GM12878 (cell line): ENCODE data around the gene ZSCAN23. TPM values are rescaled to one million over a fixed set of nuclear protein-coding genes. Genes with fewer than 3 reads are reported as not detected.

Experiments used
- ATAC-seq: fragments of 200-7000 bp; cut with Tn5 transposase; 3 replicates; pipeline ENCODE4 v1.9.1; 2020; ENCODE audit warnings: mild to moderate bottlenecking, moderate library complexity
- BruUV-seq: library from RNA; stranded (reverse); fragments of 400-500 nt; replicated peaks from 2 replicates; lab custom pipeline; 2021; lab: Mats Ljungman, UMichigan
- CTCF ChIA-PET: fragments of 300-600 bp; sonication (Branson Sonifier 250); formaldehyde crosslinking; extraction: SDS; loops from one replicate; lab custom pipeline; 2021; ENCODE audit warnings: inconsistent platforms; lab: Yijun Ruan, JAX
- POLR2A ChIA-PET: fragments of 350-600 bp; formaldehyde crosslinking; extraction: SDS; loops from one replicate; lab custom pipeline; 2021; ENCODE audit warnings: inconsistent platforms; lab: Charles Lee
- RAD21 ChIA-PET: fragments of 300-600 bp; sonication (Branson Sonifier 250); formaldehyde crosslinking; loops from one replicate; lab custom pipeline; 2023; ENCODE audit warnings: antibody characterized with exemption; ENCODE audit not compliant: unreplicated experiment; lab: Charles Lee
- SMC1A ChIA-PET: fragments of 300-600 bp; sonication (Branson Sonifier 250); formaldehyde crosslinking; loops from one replicate; lab custom pipeline; 2023; ENCODE audit not compliant: unreplicated experiment, uncharacterized antibody; lab: Charles Lee
- DNase-seq: peaks from one replicate; pipeline ENCODE4 v3.0.0-alpha.2; 2011; ENCODE audit warnings: low read depth, low spot score
- FAIRE-seq: peaks from 3 replicates; lab custom pipeline; 2011; peaks lifted over from hg19 to GRCh38; lab: Jason Lieb, UNC
- H2AFZ ChIP-seq: 2 replicates; pipeline ENCODE4 v1.6.0; 2011; ENCODE audit warnings: low read depth, low read length, control low read depth; ENCODE audit not compliant: control insufficient read depth
- H3K27ac ChIP-seq: 2 replicates; pipeline ENCODE4 v1.5.1; 2011; ENCODE audit warnings: control low read depth; ENCODE audit not compliant: control insufficient read depth, insufficient read depth
- H3K27me3 ChIP-seq, 2 experiments: replicated peaks in 1 of 2; 2 replicates each; pipeline versions ENCODE4 v1.6.0 to v1.6.1; 2011; ENCODE audit warnings: low read length in 1 of 2; ENCODE audit not compliant: control insufficient read depth in 2 of 2, insufficient read depth in 2 of 2
- H3K36me3 ChIP-seq, 2 experiments: 2 replicates each; pipeline ENCODE4 v1.5.1; 2011; ENCODE audit warnings: low read length in 1 of 2; ENCODE audit not compliant: control insufficient read depth in 2 of 2, insufficient read depth in 2 of 2
- H3K4me1 ChIP-seq: 2 replicates; pipeline ENCODE4 v1.6.1; 2011; ENCODE audit warnings: mild to moderate bottlenecking, low read length, moderate library complexity, mixed read lengths; ENCODE audit not compliant: control insufficient read depth, insufficient read depth
- H3K4me2 ChIP-seq: 2 replicates; pipeline ENCODE4 v1.6.0; 2011; ENCODE audit warnings: control low read depth; ENCODE audit not compliant: control insufficient read depth, insufficient read depth
- H3K4me3 ChIP-seq: fragments of 200-600 bp; sonication (generic); 2 replicates; pipeline ENCODE4 v1.5.1; 2016
- H3K79me2 ChIP-seq: 2 replicates; pipeline ENCODE4 v1.6.0; 2011; ENCODE audit warnings: low read length; ENCODE audit not compliant: control insufficient read depth, insufficient read depth
- H3K9ac ChIP-seq: 2 replicates; pipeline ENCODE4 v1.8.0; 2011; ENCODE audit warnings: low read length, control low read depth, mixed read lengths; ENCODE audit not compliant: control insufficient read depth, insufficient read depth
- H3K9me3 ChIP-seq: replicated peaks from 3 replicates; pipeline ENCODE4 v1.5.1; 2011; ENCODE audit warnings: mild to moderate bottlenecking, low read length; ENCODE audit not compliant: control insufficient read depth, insufficient read depth
- H4K20me1 ChIP-seq: 2 replicates; pipeline ENCODE4 v1.6.0; 2011; ENCODE audit not compliant: control insufficient read depth, insufficient read depth
- BACH1 ChIP-seq: fragments of 450-650 bp; IDR thresholded peaks from 2 replicates; pipeline ENCODE4 v1.6.1; 2017; ENCODE audit warnings: mild to moderate bottlenecking, borderline replicate concordance
- BCLAF1 ChIP-seq: fragments of 450-650 bp; IDR thresholded peaks from 2 replicates; pipeline ENCODE4 v1.6.1; 2017; ENCODE audit warnings: antibody characterized with exemption, mild to moderate bottlenecking, moderate library complexity
- BHLHE40 ChIP-seq, 2 experiments: fragments of 450-650 bp in 1 of 2; IDR thresholded peaks; 2 replicates each; pipeline ENCODE4 v1.6.1; 2011 to 2017; ENCODE audit warnings: low read depth in 2 of 2, borderline replicate concordance in 1 of 2, improper control_type of control experiment in 1 of 2, low read length in 1 of 2, mild to moderate bottlenecking in 1 of 2
- BMI1 ChIP-seq: fragments of 450-650 bp; IDR thresholded peaks from 2 replicates; pipeline ENCODE4 v1.6.1; 2016; ENCODE audit warnings: mild to moderate bottlenecking, moderate library complexity, borderline replicate concordance
- CHD2 ChIP-seq: IDR thresholded peaks from 2 replicates; pipeline ENCODE4 v1.6.1; 2011; ENCODE audit warnings: low read depth, low read length, improper control_type of control experiment, borderline replicate concordance
- EP300 ChIP-seq, 2 experiments: fragments of 150-350 bp in 1 of 2; IDR thresholded peaks; 2 replicates each; pipeline ENCODE4 v1.6.1; 2011 to 2012; ENCODE audit warnings: low read depth in 2 of 2, low read length in 2 of 2, borderline replicate concordance in 1 of 2, improper control_type of control experiment in 1 of 2, inconsistent platforms in 1 of 2; ENCODE audit not compliant: control insufficient read depth in 1 of 2
- HCFC1 ChIP-seq: fragments of 150-350 bp; IDR thresholded peaks from 2 replicates; pipeline ENCODE4 v1.6.1; 2014; ENCODE audit warnings: low read length
- IKZF2 ChIP-seq, 2 experiments: fragments of 450-650 bp; IDR thresholded peaks; 2 replicates each; pipeline ENCODE4 v1.6.1; 2017; ENCODE audit warnings: mild to moderate bottlenecking in 2 of 2, moderate library complexity in 2 of 2
- IRF4 ChIP-seq: IDR thresholded peaks from 2 replicates; pipeline ENCODE4 v1.6.1; 2011; ENCODE audit warnings: low read depth, low read length
- JUNB ChIP-seq: IDR thresholded peaks from 2 replicates; pipeline ENCODE4 v1.6.1; 2016; ENCODE audit warnings: antibody characterized with exemption, mild to moderate bottlenecking
- KLF5 ChIP-seq: fragments of 450-650 bp; IDR thresholded peaks from 2 replicates; pipeline ENCODE4 v1.6.1; 2014; ENCODE audit warnings: mild to moderate bottlenecking; ENCODE audit not compliant: partially characterized antibody
- MYC ChIP-seq: IDR thresholded peaks from 2 replicates; pipeline ENCODE4 v1.6.1; 2011; ENCODE audit warnings: mild to moderate bottlenecking, low read length, moderate library complexity, inconsistent platforms; ENCODE audit not compliant: insufficient read depth, insufficient replicate concordance, insufficient read length, severe bottlenecking
- NFIC ChIP-seq: IDR thresholded peaks from 2 replicates; pipeline ENCODE4 v1.6.1; 2012; ENCODE audit warnings: low read depth, mild to moderate bottlenecking, inconsistent platforms, low read length, moderate library complexity
- PKNOX1 ChIP-seq: fragments of 450-650 bp; IDR thresholded peaks from 2 replicates; pipeline ENCODE4 v1.6.1; 2016; ENCODE audit warnings: mild to moderate bottlenecking
- RAD51 ChIP-seq: fragments of 450-650 bp; IDR thresholded peaks from 2 replicates; pipeline ENCODE4 v1.6.1; 2016; ENCODE audit warnings: moderate library complexity, mild to moderate bottlenecking, inconsistent platforms
- RB1 ChIP-seq: fragments of 450-650 bp; formaldehyde crosslinking; IDR thresholded peaks from 2 replicates; pipeline ENCODE4 v1.6.1; 2017; ENCODE audit warnings: mild to moderate bottlenecking, borderline replicate concordance
- RBBP5 ChIP-seq: fragments of 200-600 bp; sonication (generic); conservative IDR thresholded peaks from 2 replicates; pipeline ENCODE4 v1.6.1; 2016
- RUNX3 ChIP-seq: IDR thresholded peaks from 2 replicates; pipeline ENCODE4 v1.6.1; 2012; ENCODE audit warnings: low read length, inconsistent platforms
- SP1 ChIP-seq: IDR thresholded peaks from one replicate; pipeline ENCODE4 v1.6.1; 2011; ENCODE audit warnings: low read depth, low read length
- STAT3 ChIP-seq: IDR thresholded peaks from 2 replicates; pipeline ENCODE4 v1.6.1; 2011; ENCODE audit warnings: low read depth, low read length, improper control_type of control experiment
- TCF7 ChIP-seq: IDR thresholded peaks from 2 replicates; pipeline ENCODE4 v1.6.1; 2014; ENCODE audit warnings: antibody characterized with exemption, borderline replicate concordance
- WRNIP1 ChIP-seq: IDR thresholded peaks from 2 replicates; pipeline ENCODE4 v1.6.1; 2011; ENCODE audit warnings: low read depth, low read length, improper control_type of control experiment, borderline replicate concordance
- WGBS: methylation state at CpG from one replicate; pipeline ENCODE4 v1.1.6; 2016; ENCODE audit warnings: low lambda C conversion rate; ENCODE audit not compliant: insufficient replicate concordance, insufficient coverage; ENCODE audit errors: missing lambda C conversion rate; 5-methylcytosine and 5-hydroxymethylcytosine counted together
- in situ Hi-C: fragments of 300-500 bp; cut with MboI; formaldehyde crosslinking; loops from 9 replicates; pipeline ENCODE4 v1.14.3; 2018; ENCODE audit warnings: mixed read lengths
- intact Hi-C: fragments of 100-400 bp; cut with micrococcal nuclease; formaldehyde crosslinking; loops from one replicate; pipeline ENCODE4 v1.14.2; 2022; ENCODE audit not compliant: unreplicated experiment
- polyA plus RNA-seq, 11 experiments: library from polyadenylated mRNA; depleted of rRNA in 4 of 11; unstranded in 6 of 11; stranded (reverse) in 5 of 11; fragments of >200 nt; fragmentation: Nextera tagmentation in 4 of 11; fragmentation: Illumina TruSeq in 1 of 11; extraction: Ambion mirVana in 4 of 11; extraction: Trizol in 1 of 11; gene quantifications; 1 replicate in 1 of 11; 2 replicates in 10 of 11; pipeline versions ENCODE4 v1.2.1 to v1.2.3, GENCODE V29; 2011 to 2016; ENCODE audit warnings: inconsistent platforms in 2 of 11, missing spikeins in 2 of 11, low read depth in 1 of 11
- total RNA-seq, 4 experiments: library from RNA; depleted of rRNA in 3 of 4; stranded (reverse); fragments of >200 nt in 3 of 4; fragmentation: Illumina TruSeq in 1 of 4; extraction: Trizol in 1 of 4; gene quantifications; 2 replicates each; pipeline versions ENCODE4 v1.2.1 to v1.2.3, GENCODE V29; 2013 to 2021

The ZSCAN23 gene
- total and polyA plus RNA-seq, 10 of the 15 experiments (the other 5 are each of a cell fraction or from before 2014, with no cell fraction given) = 0.04 to 2.3 (median 0.84) TPM

GRCh38 chr6:28425944-28426541, 17.2 kb downstream of the ZSCAN23 start:
- ATAC-seq = peak; percentile 82
- ChIA-PET POLR2A (interaction anchor here (0.9 kb wide), 1 partner anchor 43 kb away, joined by 4 read pairs; no protein-coding TSS in a partner anchor), SMC1A (interaction anchor here (0.7 to 1.3 kb wide), 4 partner anchors 7 to 20 kb away, joined by 3 to 5 read pairs (median 3); no protein-coding TSS in a partner anchor), CTCF (no interaction called here), RAD21 (no interaction called here)
- DNase-seq = peak; percentile 34
- no peak overlapping the region for H2AFZ ChIP-seq
- intact Hi-C loops (no loop called here), in situ Hi-C loops (no loop called here)
- H3K27me3 ChIP-seq = no peaks in the 10 kb centered on the region
- H3K36me3 ChIP-seq = no peaks in the 10 kb centered on the region
- FAIRE-seq = peak; percentile 64
- no peak overlapping the region; the same call in 1 of the 2 replicates for H3K4me2 ChIP-seq
- no peaks in the 10 kb centered on the region for H4K20me1 ChIP-seq
- H3K9me3 ChIP-seq = no peaks in the 10 kb centered on the region; the same call in 2 of the 3 replicates
- 25% methylated on average over 4 of the region's 4 CpGs for WGBS
- no peak overlapping the region for H3K4me3 ChIP-seq
- H3K4me1 ChIP-seq = no peaks in the 10 kb centered on the region
- H3K9ac ChIP-seq = no peak overlapping the region
- no peak overlapping the region for H3K27ac ChIP-seq
- H3K79me2 ChIP-seq = no peaks in the 10 kb centered on the region
- BruUV-seq = no TSS peak
- TF ChIP-seq IRF4 (no peak), JUNB (peak; percentile 56), TCF7 (peak; percentile 86), MYC (no peak), KLF5 (no peak), SP1 (no peak), RUNX3 (peak; percentile 88), RAD51 (no peak), WRNIP1 (no peak), BACH1 (no peak), RBBP5 (no peak), HCFC1 (no peak), CHD2 (no peak), RB1 (no peak), NFIC (0 out of 2 replicates have a peak, but pooled peaks have one; percentile 25), PKNOX1 (peak; percentile 45; the same call in 1 of the 2 replicates), BMI1 (no peak), EP300 (IDR thresholded peaks at IDR 0.05; ENCODE audit: borderline replicate concordance in 1 of 2, control insufficient read depth in 1 of 2, low read depth in 2 of 2, low read length in 2 of 2) (no peak), STAT3 (no peak), BHLHE40 (IDR thresholded peaks at IDR 0.05; ENCODE audit: borderline replicate concordance in 1 of 2, low read depth in 2 of 2, low read length in 1 of 2) (peak; percentile 38 to 51; a peak in 2 of 4 replicates), BCLAF1 (no peak), IKZF2 (IDR thresholded peaks at IDR 0.05) (peak in 1 of 2 experiments; percentile 33; a peak in 1 of 4 replicates)
